ENCODE results near the gene B4GALNT3.

B4GALNT3 gene

DNA sequence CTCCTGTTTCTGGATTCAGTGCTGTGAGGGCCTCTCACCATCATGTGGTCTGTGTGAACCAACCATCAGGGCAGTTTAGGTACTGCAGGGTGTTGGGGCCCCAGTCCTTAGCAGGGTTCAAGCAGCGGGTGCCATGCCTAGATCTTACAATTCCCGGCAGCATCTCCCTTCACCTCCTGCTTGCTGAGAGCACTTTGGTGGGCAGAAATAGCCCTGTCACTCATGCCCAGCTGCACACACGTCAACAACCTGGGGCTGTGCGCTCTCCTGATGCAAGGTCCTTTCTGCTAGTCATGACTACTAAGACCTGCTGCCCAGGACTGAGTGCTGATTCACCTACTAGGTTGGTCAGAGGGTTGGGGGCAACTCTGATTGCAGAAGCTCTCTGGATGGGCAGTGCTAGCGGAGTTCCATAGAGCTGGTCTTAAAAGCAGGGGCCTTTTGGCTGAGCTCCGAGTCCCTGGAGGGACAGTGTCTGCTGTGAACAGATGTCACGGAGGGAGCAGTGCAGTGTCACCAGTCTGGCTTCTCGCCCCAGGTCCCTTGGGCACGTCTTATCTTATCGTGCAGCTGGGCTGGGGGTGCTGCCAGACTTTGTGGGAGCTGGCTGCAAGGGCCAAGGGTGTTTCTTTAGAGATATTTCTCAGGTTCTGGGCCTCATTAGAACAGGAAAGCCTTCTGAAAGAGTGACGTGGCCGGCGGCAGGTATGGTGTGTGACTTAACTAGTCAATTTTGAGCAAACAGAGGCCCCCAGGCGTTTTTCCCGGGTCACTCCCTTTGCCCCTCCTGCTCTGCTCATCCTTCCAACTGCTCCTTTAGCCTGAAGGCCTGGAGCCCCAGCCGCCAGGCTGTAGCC, 131.7 kb downstream of the B4GALNT3 start:
- no peak for DNase-seq (ENCODE audit: low read depth, low spot score)

- DNase-seq (ENCODE audit: low read depth, low spot score), result no peak
Observed at GRCh38 chr12:592024-592505, 132.3 kb downstream of the B4GALNT3 start.

DNA sequence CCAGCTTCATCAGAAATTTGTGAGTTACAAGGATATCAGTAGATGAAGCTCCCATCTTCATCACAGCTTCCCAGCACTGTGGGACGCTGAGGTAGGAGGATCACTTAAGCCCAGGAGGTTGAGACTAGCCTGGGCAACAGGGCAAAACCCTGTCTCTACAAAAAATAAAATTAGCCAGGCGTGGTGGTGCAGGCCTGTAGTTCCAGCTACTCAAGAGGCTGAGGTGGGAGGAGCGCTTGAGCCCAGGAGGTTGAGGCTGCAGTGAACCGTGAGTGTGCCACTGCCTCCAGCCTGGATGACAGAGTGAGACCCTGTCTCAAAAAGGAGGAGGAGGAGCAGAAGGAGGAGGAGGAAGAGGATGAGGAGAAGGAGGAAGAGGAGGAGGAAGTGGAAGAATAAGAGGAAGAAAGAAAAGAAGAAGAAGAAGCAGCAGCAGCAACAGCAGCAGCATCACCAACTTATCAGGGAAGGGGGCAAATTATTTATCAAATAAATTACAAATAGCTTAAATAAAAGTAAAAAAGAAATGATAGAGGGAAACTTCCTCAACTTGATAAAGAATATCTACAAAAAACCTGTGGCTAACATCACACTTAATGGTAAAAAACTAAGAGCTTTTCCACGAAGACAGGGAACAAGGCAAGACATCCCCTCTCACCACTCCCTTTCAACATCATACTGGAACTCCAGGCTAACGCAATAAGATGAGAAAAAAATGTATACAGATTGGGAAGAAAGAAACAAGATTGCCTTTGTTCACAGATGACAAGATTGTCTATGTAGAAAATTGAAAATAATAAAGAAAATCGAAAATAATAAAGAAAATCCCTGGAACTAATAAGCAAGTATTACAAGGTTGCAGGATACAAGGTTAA, 133.9 kb downstream of the B4GALNT3 start:
- no peak for DNase-seq (ENCODE audit: low read depth, low spot score)

DNA sequence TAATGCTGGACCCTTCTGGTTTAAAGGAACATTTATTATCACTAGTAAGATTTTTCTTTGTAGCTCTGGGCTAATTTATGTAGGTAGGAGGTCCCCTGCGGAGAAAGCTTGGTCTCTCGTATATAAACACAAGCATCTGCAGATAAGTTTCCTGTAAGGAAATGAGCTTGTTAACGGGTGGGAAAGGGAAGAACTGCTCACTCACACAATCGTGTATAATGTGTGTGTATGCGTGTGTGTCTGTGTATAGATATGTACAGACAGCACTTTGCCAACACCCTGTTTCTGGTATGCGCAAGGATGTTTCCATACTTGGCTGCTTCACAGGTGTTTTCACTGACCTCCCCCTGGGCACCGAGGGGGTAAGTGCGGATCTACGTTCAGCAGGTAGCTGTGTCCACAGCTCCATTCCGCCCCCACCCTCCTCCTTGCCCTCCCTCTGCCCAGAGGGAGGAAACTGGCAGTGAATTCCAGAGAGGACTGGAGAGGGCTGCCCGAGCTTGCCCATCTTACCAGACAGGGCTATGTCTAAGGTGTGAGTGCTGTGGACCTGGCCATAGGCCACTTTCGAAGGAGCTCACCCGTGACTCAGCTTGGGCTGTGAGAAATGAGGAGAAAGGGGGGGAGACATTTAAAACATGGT, 138.3 kb downstream of the B4GALNT3 start:
- DNase-seq (ENCODE audit: low read depth, low spot score), result no peak

GRCh38 chr12:599756-600155, 140.0 kb downstream of the B4GALNT3 start:
- DNase-seq (ENCODE audit: low read depth, low spot score), result no peak

GRCh38 chr12:601976-602699, 142.4 kb downstream of the B4GALNT3 start:
- no peak for DNase-seq (ENCODE audit: low read depth, low spot score)

DNA sequence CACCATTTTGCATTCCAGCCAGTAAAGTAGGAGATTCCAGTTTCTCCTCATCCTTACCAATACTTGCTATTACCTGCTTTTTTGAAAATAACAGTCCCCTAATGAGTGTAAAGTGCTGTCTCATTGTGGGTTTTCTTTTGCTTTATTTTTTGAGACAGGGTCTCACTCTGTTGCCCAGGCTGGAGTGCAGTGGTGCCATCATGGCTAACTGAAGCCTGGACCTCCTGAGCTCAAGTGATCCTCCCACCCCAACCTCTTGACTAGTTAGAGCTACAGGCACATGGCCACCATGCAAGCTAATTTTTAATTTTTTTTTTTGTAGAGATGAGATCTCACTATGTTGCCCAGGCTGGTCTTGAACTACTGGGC, 142.9 kb downstream of the B4GALNT3 start:
- no peak for DNase-seq (ENCODE audit: low read depth, low spot score)

- DNase-seq (ENCODE audit: low read depth, low spot score), result no peak
Observed at GRCh38 chr12:604956-605355, 145.2 kb downstream of the B4GALNT3 start.

DNA sequence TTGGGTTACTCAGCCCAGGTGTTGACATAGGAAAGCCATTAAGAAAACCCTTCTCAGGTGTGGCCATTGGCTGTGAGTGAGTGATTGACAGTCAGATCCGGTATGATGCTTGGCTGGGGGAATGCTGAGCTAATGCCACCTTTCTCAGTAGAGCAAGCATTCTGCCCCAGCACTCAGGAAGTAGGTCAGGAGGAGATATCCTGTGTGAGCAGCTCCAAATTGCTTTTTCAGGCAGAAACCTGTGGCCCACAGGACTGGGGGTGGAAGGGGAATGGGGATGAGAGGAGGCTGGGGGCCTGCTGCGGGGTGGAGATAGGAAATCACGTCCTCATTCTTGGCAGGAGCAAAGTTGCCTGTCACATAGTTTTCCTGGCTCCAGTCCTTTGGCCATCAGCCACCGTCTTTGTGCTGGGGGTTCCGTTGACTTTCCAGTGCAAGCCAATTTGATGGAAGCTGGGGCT, 147.8 kb downstream of the B4GALNT3 start:
- DNase-seq (ENCODE audit: low read depth, low spot score), result no peak

- DNase-seq (ENCODE audit: low read depth, low spot score), result no peak
Observed at GRCh38 chr12:608413-608812, 148.7 kb downstream of the B4GALNT3 start.

GRCh38 chr12:608921-609320, 149.2 kb downstream of the B4GALNT3 start:
- DNase-seq (ENCODE audit: low read depth, low spot score), result no peak

- DNase-seq (ENCODE audit: low read depth, low spot score), result no peak
Observed at GRCh38 chr12:611721-612120, 152.0 kb downstream of the B4GALNT3 start.

- DNase-seq (ENCODE audit: low read depth, low spot score), result no peak
Observed at GRCh38 chr12:612293-612692, 152.6 kb downstream of the B4GALNT3 start.

DNA sequence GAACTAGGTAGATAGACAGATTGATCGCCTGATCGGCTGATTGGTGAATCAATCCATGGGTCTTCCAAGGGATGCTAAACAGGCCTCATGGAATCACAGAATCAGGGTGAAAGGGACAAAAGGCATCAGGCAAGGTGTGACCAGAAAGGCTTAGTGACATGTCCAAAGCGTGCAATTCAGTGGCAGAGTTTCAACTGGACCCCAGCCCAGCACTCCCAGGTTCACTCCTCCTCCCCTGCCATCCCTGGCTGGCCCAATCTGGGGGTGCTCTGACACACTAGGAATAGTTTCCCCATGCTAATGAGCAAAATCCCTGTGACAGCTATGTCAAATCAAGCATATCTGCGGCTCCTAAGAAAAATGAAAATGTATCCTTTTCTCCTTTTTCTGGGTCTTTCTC, 153.1 kb downstream of the B4GALNT3 start:
- no peak for DNase-seq (ENCODE audit: low read depth, low spot score)

Data from iPS DF 19.7 (cell line).